Measurements from ENCODE around the gene SNX14.
"Not testable (repeated sequence)": the region's sequence is repeated elsewhere in the genome, so short reads cannot be mapped to it uniquely, and the experiment has no call there.

Gene SNX14

GRCh38 chr6:85593438-85594196, at the start of gene SNX14:
SNX14 (minus strand) TSS chr6:85593858; CDS start chr6:85593718, 140 bp downstream.
- peak; percentile 88 for DNase-seq

GRCh38 chr6:85642774-85643536, 49.3 kb upstream of the SNX14 start, which contains the start of gene SYNCRIP:
SYNCRIP (minus strand) TSS chr6:85642886; CDS start chr6:85641439, 1,447 bp downstream.
- DNase-seq = peak; percentile 98

GRCh38 chr6:85641897-85642773, 48.5 kb upstream of the SNX14 start:
- DNase-seq = peak; percentile 58

- DNase-seq = peak; percentile 56
Observed at GRCh38 chr6:85641522-85641896, 47.9 kb upstream of the SNX14 start.

- no peak for DNase-seq
Observed at GRCh38 chr6:85640821-85641220, 47.2 kb upstream of the SNX14 start.

GRCh38 chr6:85637579-85637978, 43.9 kb upstream of the SNX14 start:
- no peak for DNase-seq

- DNase-seq = no peak
Observed at GRCh38 chr6:85632164-85632942, 38.7 kb upstream of the SNX14 start.

GRCh38 chr6:85631117-85631516, 37.5 kb upstream of the SNX14 start:
- not testable (repeated sequence) for DNase-seq

- no peak for DNase-seq
Observed at GRCh38 chr6:85628353-85628752, 34.7 kb upstream of the SNX14 start.

- DNase-seq = no peak
Observed at GRCh38 chr6:85620308-85620707, 26.6 kb upstream of the SNX14 start.

GRCh38 chr6:85614780-85615179, 21.1 kb upstream of the SNX14 start:
- DNase-seq = no peak

GRCh38 chr6:85612690-85613474, 19.2 kb upstream of the SNX14 start:
- DNase-seq = no peak

- DNase-seq = no peak
Observed at GRCh38 chr6:85610182-85610895, 16.7 kb upstream of the SNX14 start.

GRCh38 chr6:85602100-85602499, 8.4 kb upstream of the SNX14 start:
- DNase-seq = no peak

- DNase-seq = no peak
Observed at GRCh38 chr6:85600713-85601313, 7.2 kb upstream of the SNX14 start.

GRCh38 chr6:85594197-85594930, 706 bp upstream of the SNX14 start:
- no peak for DNase-seq

- DNase-seq = no peak
Observed at GRCh38 chr6:85592033-85592432, 1.6 kb downstream of the SNX14 start.

GRCh38 chr6:85591207-85591606, 2.5 kb downstream of the SNX14 start:
- DNase-seq = no peak

- DNase-seq = no peak
Observed at GRCh38 chr6:85585741-85586140, 7.9 kb downstream of the SNX14 start.

- not testable (repeated sequence) for DNase-seq
Observed at GRCh38 chr6:85582832-85583231, 10.8 kb downstream of the SNX14 start.

Measured in stimulated activated CD8-positive, alpha-beta memory T cell treated with anti-CD3 and anti-CD28 coated beads, Interleukin-4, amount 100 ng/mL, for 48 hours (primary cell).